ENCODE results near the gene BRPF1.

- no peak for TF ChIP-seq CTCF (IDR thresholded peaks at IDR 0.05)
- no peak for TF ChIP-seq EZH2 (IDR thresholded peaks at IDR 0.05; ENCODE audit: borderline replicate concordance, insufficient read depth, low read depth, low read length, poor library complexity, severe bottlenecking)
Measured at GRCh38 chr3:9701711-9702110, 29.8 kb upstream of the BRPF1 start.
